NT2/D1 (cell line): Measurements from ENCODE around the gene C1orf185.

Experiments
- SUZ12 ChIP-seq: IDR thresholded peaks from 2 replicates; pipeline ENCODE4 v1.6.1; 2011; ENCODE audit not compliant: insufficient read length, insufficient read depth; ENCODE audit errors: extremely low read depth
- YY1 ChIP-seq: IDR thresholded peaks from 2 replicates; pipeline ENCODE4 v1.6.1; 2011; ENCODE audit not compliant: insufficient read length, insufficient read depth
- ZNF274 ChIP-seq: IDR thresholded peaks from 2 replicates; pipeline ENCODE4 v1.6.1; 2011; ENCODE audit warnings: mild to moderate bottlenecking, low read depth, low read length

GRCh38 chr1:51119331-51119730 lies 17.3 kb downstream of the C1orf185 start:
- TF ChIP-seq YY1 (no peak), ZNF274 (no peak), SUZ12 (no peak)
